RWPE2 (cell line): ENCODE measurements around the gene KDM6A.

Experiments
- ATAC-seq: fragments of 200-7000 bp; cut with Tn5 transposase; 3 replicates; pipeline ENCODE4 v1.9.1; 2021; ENCODE audit warnings: low read depth
- DNase-seq: peaks from one replicate; pipeline ENCODE4 v3.0.0-alpha.2; 2020; ENCODE audit warnings: low spot score
- H3K27ac ChIP-seq: fragments of 450-650 bp; 2 replicates; pipeline ENCODE4 v1.5.1; 2017; ENCODE audit warnings: mild to moderate bottlenecking; ENCODE audit not compliant: poor library complexity, severe bottlenecking
- H3K27me3 ChIP-seq: fragments of 250-450 bp; sonication (Bioruptor Pico); 2 replicates; pipeline ENCODE4 v1.5.1; 2021; ENCODE audit warnings: mild to moderate bottlenecking, moderate library complexity; ENCODE audit not compliant: insufficient read depth, poor library complexity, severe bottlenecking
- H3K36me3 ChIP-seq: fragments of 250-450 bp; sonication (Bioruptor Pico); 2 replicates; pipeline ENCODE4 v1.5.1; 2020; ENCODE audit warnings: low read depth, mild to moderate bottlenecking, moderate library complexity
- H3K4me1 ChIP-seq: fragments of 250-450 bp; sonication (Bioruptor Pico); 2 replicates; pipeline ENCODE4 v1.5.1; 2021; ENCODE audit warnings: mild to moderate bottlenecking, moderate library complexity; ENCODE audit not compliant: insufficient read depth, poor library complexity, severe bottlenecking
- H3K4me3 ChIP-seq: fragments of 250-450 bp; sonication (Bioruptor Pico); 2 replicates; pipeline ENCODE4 v1.5.1; 2021; ENCODE audit warnings: mild to moderate bottlenecking, moderate library complexity; ENCODE audit not compliant: severe bottlenecking
- H3K9me3 ChIP-seq: fragments of 250-450 bp; sonication (Bioruptor Pico); 2 replicates; pipeline ENCODE4 v1.5.1; 2021; ENCODE audit warnings: mild to moderate bottlenecking, moderate library complexity; ENCODE audit not compliant: severe bottlenecking
- CTCF ChIP-seq: fragments of 450-650 bp; IDR thresholded peaks from one replicate; pipeline ENCODE4 v1.5.1; 2017; ENCODE audit warnings: mild to moderate bottlenecking, moderate library complexity; ENCODE audit not compliant: poor library complexity, severe bottlenecking

Gene KDM6A

GRCh38 chrX:45083314-45083713 is 210.3 kb downstream of the KDM6A start:
- H3K27ac ChIP-seq: no peak overlapping the region
- H3K4me1 ChIP-seq: no peaks in the 10 kb centered on the region
- no peaks in the 10 kb centered on the region for H3K27me3 ChIP-seq
- H3K36me3 ChIP-seq: peaks cover 51% of the 10 kb centered on the region
- no peaks in the 10 kb centered on the region for H3K9me3 ChIP-seq
- ATAC-seq (no peak), DNase-seq (no peak)
- TF ChIP-seq CTCF: no peak
- H3K4me3 ChIP-seq: no peak overlapping the region

GRCh38 chrX:45110494-45110893 is 237.5 kb downstream of the KDM6A start:
- Histone ChIP-seq H3K36me3 (peaks cover 19% of the 10 kb centered on the region; the same call in 1 of the 2 replicates), H3K27ac (no peak overlapping the region), H3K9me3 (no peaks in the 10 kb centered on the region), H3K4me3 (no peak overlapping the region), H3K4me1 (no peaks in the 10 kb centered on the region), H3K27me3 (no peaks in the 10 kb centered on the region)
- ATAC-seq (no peak), DNase-seq (no peak)
- TF ChIP-seq CTCF: no peak

- no peaks in the 10 kb centered on the region for H3K27me3 ChIP-seq
- no peak for TF ChIP-seq CTCF
- no peak overlapping the region for H3K4me3 ChIP-seq
- ATAC-seq (no peak), DNase-seq (no peak)
- no peaks in the 10 kb centered on the region for H3K36me3 ChIP-seq
- no peaks in the 10 kb centered on the region for H3K4me1 ChIP-seq
- no peak overlapping the region for H3K27ac ChIP-seq
- H3K9me3 ChIP-seq: no peaks in the 10 kb centered on the region
Observed at GRCh38 chrX:45126158-45126557, 253.2 kb downstream of the KDM6A start.

- ATAC-seq: no peak
- no peaks in the 10 kb centered on the region for H3K27me3 ChIP-seq
- H3K4me3 ChIP-seq: no peak overlapping the region
- H3K27ac ChIP-seq: no peak overlapping the region
- TF ChIP-seq CTCF: no peak
- no peaks in the 10 kb centered on the region for H3K36me3 ChIP-seq
- DNase-seq: no peak
- H3K4me1 ChIP-seq: no peaks in the 10 kb centered on the region
- no peaks in the 10 kb centered on the region for H3K9me3 ChIP-seq
Observed at GRCh38 chrX:45128896-45129454, 256.0 kb downstream of the KDM6A start.

- no peak for TF ChIP-seq CTCF
- H3K4me3 ChIP-seq: no peak overlapping the region
- DNase-seq: no peak
- H3K4me1 ChIP-seq: no peaks in the 10 kb centered on the region
- H3K27me3 ChIP-seq: no peaks in the 10 kb centered on the region
- no peaks in the 10 kb centered on the region for H3K36me3 ChIP-seq
- no peaks in the 10 kb centered on the region for H3K9me3 ChIP-seq
- no peak overlapping the region for H3K27ac ChIP-seq
- ATAC-seq: no peak
Observed at GRCh38 chrX:45133465-45133864, 260.5 kb downstream of the KDM6A start.
